ENCODE measurements around the gene VWA3A.
"Not testable (repeated sequence)": the region's sequence is repeated elsewhere in the genome, so short reads cannot be mapped to it uniquely, and the experiment has no call there.

VWA3A gene

DNA sequence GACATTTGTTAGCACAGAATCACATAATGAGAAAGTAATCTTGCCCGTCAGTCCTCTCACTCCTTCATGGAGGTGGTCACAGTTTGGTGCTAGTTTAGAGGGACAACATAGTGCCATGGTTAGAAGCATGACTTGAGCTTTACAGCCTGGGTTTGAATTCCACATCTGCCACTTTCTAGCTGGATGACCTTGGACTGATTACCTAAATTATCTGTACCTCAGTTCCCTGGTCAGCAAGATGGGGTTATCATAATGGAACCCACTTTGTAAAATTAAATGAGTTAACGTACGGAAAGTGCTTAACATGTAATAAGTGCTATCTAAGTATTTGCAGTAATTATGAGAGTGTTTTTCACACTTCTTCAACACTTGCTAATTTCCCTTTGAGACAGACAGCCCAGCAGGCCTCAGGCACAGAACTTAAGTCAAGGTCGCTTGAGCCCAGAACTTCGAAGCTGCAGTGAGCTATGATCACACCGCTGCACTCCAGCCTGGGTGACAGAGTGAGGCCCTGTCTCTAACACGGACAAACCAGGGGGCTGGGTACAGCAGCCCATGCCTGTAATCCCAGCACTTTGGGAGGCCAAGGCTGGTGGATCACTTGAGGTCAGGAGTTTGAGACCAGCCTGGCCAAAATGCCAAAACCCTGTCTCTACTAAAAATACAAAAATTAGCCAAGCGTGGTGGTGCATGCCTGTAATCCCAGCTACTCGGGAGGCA lies 7.1 kb downstream of the VWA3A start:
- no peaks in the 10 kb centered on the region for H3K9me3 Mint-ChIP-seq
- no peaks in the 10 kb centered on the region for H3K36me3 Mint-ChIP-seq (ENCODE audit: low read depth)
- no peak for DNase-seq (ENCODE audit: low spot score)
- H3K27me3 Mint-ChIP-seq (ENCODE audit: low read depth), result peaks cover 30% of the 10 kb centered on the region
- no peak overlapping the region for H3K4me3 Mint-ChIP-seq
- peaks cover 2% of the 10 kb centered on the region for H3K4me1 Mint-ChIP-seq (ENCODE audit: low read depth)
- no peak overlapping the region for H3K27ac Mint-ChIP-seq

DNA sequence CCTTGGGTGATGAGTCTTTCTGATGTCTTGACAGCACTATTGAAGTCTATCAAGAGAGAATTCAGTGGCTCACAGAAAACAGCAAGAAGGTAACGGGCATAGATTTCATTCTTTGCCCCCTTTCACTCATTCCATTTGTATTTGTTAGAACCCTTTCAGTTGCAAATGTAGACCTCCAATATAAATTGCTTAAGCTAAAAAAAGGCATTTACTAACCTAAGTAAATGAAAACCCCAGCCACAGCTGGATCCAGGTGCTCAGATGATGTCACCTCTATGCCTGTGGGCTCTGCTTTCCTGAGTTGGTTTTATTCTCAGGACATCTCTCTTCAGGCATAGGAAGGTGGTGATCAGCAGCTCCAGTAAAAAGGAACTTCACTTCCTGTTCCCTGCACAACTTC lies 11.1 kb downstream of the VWA3A start:
- no peak overlapping the region for H3K27ac Mint-ChIP-seq
- H3K4me1 Mint-ChIP-seq (ENCODE audit: low read depth), result peaks cover 2% of the 10 kb centered on the region
- peaks cover 18% of the 10 kb centered on the region for H3K27me3 Mint-ChIP-seq (ENCODE audit: low read depth)
- H3K9me3 Mint-ChIP-seq, result no peaks in the 10 kb centered on the region
- no peaks in the 10 kb centered on the region for H3K36me3 Mint-ChIP-seq (ENCODE audit: low read depth)
- DNase-seq (ENCODE audit: low spot score), result no peak
- no peak overlapping the region for H3K4me3 Mint-ChIP-seq

DNA sequence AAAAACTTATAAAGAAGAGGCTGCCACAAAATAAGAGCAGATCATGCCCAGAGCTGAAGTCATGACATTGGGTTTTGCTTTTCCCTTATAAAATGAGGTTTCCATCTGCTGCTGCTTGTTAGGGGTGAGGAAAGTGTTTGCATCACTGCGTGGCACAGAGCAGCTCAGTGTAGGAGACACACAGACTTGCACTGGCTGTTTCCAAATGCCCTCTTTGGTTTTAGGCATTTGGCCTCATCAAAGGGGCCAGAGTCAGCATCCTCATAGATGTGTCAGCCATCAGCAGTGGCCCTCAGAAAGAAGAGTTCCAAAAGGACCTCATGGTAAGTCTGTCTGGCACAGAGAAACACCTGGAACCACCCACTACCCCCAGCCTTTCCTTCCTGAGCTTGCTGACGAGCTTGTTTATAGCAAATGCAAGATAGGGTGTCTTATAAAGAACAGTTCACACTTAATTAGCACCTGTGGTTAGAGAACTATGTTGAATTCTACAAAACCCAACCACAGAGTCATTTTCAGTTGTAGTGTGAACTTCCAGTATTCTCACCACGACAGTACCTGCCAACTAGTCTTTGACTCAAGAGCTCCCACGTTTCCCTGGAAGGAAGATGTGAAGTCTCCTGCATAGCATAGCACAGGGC lies 17.0 kb downstream of the VWA3A start:
- Mint-ChIP-seq H3K36me3 (ENCODE audit: low read depth) (no peaks in the 10 kb centered on the region), H3K4me1 (ENCODE audit: low read depth) (peaks cover 3% of the 10 kb centered on the region), H3K27me3 (ENCODE audit: low read depth) (peaks cover 24% of the 10 kb centered on the region), H3K4me3 (no peak overlapping the region), H3K9me3 (no peaks in the 10 kb centered on the region), H3K27ac (no peak overlapping the region)
- no peak for DNase-seq (ENCODE audit: low spot score)

DNA sequence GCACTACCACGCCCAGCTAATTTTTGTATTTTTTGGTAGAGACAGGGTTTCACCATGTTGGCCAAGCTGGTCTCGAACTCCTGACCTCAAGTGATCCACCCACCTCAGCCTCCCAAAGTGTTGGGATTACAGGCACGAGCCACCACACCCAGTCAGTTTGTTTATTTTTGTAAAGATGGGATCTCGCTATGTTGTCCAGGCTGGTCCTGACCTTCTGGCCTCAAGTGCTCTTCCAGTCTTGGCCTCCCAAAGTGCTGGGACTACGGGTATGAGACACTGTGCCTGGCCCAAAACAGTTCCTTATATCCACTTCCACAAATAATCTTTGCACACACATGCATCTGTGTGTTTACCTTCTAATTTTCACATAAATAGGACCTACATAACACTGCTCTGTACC lies 19.3 kb downstream of the VWA3A start:
- H3K4me1 Mint-ChIP-seq (ENCODE audit: low read depth); H3K27ac Mint-ChIP-seq; H3K9me3 Mint-ChIP-seq; H3K4me3 Mint-ChIP-seq; H3K36me3 Mint-ChIP-seq (ENCODE audit: low read depth); DNase-seq (ENCODE audit: low spot score): not testable (repeated sequence)
- H3K27me3 Mint-ChIP-seq (ENCODE audit: low read depth), result peaks cover 20% of the 10 kb centered on the region

DNA sequence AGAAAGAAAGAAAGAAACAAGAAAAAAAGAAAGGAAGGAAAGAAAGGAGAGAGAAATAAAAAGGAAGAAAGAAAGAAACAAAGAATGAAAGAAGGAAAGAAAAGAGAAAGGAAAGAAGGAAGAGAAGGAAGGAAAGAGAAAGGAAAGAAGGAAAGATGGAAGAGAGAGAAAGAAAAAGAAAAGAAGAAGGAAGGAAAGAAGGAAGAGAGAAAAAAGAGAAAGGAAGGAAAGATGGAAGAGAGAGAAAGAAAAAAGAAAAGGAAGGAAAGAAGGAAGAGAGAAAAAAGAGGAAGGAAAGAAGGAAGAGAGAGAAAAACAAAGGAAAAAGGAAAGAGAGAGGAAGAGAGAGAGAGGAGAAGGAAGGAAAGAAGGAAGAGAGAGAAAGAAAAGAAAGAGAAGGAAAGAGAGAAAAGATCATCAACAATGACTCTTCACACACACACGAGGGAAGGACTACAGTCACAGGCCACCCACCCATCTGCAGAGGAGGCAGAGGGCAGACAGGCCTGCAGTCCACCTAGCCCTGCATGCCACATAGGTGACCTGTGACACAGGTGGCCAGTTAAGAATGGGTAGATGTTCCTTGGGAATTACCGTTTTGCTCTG lies 23.9 kb downstream of the VWA3A start:
- Mint-ChIP-seq H3K36me3 (ENCODE audit: low read depth) (no peaks in the 10 kb centered on the region), H3K4me3 (no peak overlapping the region), H3K27me3 (ENCODE audit: low read depth) (peaks cover 8% of the 10 kb centered on the region), H3K27ac (no peak overlapping the region), H3K4me1 (ENCODE audit: low read depth) (no peaks in the 10 kb centered on the region), H3K9me3 (no peaks in the 10 kb centered on the region)
- no peak for DNase-seq (ENCODE audit: low spot score)

DNA sequence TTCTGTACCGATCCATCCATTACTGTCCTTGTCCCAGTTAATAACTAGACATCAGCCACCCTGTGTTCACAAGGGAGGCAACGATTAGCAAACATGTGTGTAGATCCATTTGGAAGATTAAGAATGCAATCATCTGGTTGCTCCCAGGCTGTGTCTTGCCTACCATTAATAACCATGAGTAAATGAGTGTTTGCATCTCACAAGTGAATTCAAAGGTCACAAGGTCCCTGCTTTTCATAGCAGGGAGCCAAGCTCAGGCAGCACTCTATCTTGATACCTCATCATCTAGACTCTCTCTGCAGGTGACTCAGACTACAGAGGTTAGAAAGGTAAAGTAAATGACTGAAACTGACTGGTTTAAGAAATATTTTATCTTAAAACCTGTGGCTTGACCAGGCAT lies 25.3 kb downstream of the VWA3A start:
- no peak overlapping the region for H3K27ac Mint-ChIP-seq
- H3K27me3 Mint-ChIP-seq (ENCODE audit: low read depth), result peaks cover 4% of the 10 kb centered on the region

DNA sequence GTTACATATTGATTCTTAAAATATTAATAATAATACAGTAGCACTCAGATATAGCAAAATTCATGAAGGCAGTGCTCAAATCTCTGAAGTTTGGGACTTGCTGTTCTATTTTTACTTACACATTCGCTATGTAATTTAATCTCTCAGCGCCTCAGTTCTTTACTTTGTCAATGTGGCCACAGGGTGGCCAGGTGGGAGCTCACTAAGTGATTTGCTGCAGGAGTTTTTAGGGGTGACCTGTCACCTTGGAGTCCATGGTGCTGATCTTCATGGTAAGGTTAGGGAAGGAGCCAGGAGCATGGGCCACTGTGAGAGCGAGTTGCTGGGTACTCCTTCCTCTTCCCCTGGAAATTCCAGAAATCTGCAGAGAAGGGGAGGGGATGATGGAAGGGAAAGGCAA lies 28.1 kb downstream of the VWA3A start:
- H3K36me3 Mint-ChIP-seq (ENCODE audit: low read depth), result no peaks in the 10 kb centered on the region
- H3K27ac Mint-ChIP-seq, result no peak overlapping the region
- no peak for DNase-seq (ENCODE audit: low spot score)
- H3K4me3 Mint-ChIP-seq, result no peak overlapping the region
- no peaks in the 10 kb centered on the region for H3K4me1 Mint-ChIP-seq (ENCODE audit: low read depth)
- peaks cover 4% of the 10 kb centered on the region for H3K27me3 Mint-ChIP-seq (ENCODE audit: low read depth)
- no peaks in the 10 kb centered on the region for H3K9me3 Mint-ChIP-seq

More for the DNA sequence above, 25.3 kb downstream of the VWA3A start:
- Mint-ChIP-seq H3K36me3 (ENCODE audit: low read depth) (no peaks in the 10 kb centered on the region), H3K4me1 (ENCODE audit: low read depth) (no peaks in the 10 kb centered on the region), H3K9me3 (no peaks in the 10 kb centered on the region), H3K4me3 (no peak overlapping the region)
- DNase-seq (ENCODE audit: low spot score), result no peak

DNA sequence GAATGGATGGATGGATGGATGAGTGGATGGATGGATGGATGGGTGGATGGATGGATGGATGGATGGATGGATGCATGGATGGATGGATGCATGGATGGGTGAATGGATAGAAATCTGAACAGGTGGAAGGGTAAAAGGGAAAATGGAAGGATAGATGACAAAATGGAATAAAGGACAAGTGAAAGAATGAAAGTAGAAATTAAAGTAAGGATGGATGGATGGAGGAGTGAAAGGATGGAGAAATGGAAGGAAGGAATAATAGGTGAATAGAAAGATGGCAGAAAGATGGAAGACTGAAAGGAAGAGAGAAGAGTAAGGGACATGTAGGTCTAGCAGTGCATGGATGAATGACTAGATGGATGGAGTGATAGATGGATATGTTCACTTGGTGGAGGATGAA lies 29.9 kb downstream of the VWA3A start:
- no peak overlapping the region for H3K27ac Mint-ChIP-seq
- H3K36me3 Mint-ChIP-seq (ENCODE audit: low read depth), result no peaks in the 10 kb centered on the region
- no peak overlapping the region for H3K4me3 Mint-ChIP-seq
- H3K27me3 Mint-ChIP-seq (ENCODE audit: low read depth), result peaks cover 4% of the 10 kb centered on the region
- no peak for DNase-seq (ENCODE audit: low spot score)
- no peaks in the 10 kb centered on the region for H3K9me3 Mint-ChIP-seq
- no peaks in the 10 kb centered on the region for H3K4me1 Mint-ChIP-seq (ENCODE audit: low read depth)

DNA sequence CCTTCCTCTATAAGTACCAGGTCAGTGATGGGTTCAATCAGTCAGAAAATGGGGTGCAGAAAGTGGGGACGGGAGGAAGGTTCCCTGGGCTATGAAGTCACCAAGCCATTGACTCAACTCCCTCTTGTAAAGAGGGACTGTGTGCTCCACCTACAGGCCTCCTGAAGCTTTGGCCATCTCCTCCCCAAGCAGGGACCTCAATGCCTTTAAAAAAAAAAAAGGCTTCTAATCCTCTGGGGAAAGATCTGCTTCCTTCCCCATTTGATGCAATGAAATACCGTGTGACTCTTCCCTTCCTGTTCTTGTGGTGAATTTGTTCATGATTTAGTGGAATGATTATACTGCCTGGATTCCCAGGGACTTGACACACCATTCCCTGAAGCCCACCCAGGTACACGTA lies 30.8 kb downstream of the VWA3A start:
- Mint-ChIP-seq H3K4me1 (ENCODE audit: low read depth) (no peaks in the 10 kb centered on the region), H3K27ac (no peak overlapping the region), H3K27me3 (ENCODE audit: low read depth) (peaks cover 8% of the 10 kb centered on the region), H3K4me3 (no peak overlapping the region), H3K9me3 (no peaks in the 10 kb centered on the region), H3K36me3 (ENCODE audit: low read depth) (no peaks in the 10 kb centered on the region)
- DNase-seq (ENCODE audit: low spot score), result no peak

DNA sequence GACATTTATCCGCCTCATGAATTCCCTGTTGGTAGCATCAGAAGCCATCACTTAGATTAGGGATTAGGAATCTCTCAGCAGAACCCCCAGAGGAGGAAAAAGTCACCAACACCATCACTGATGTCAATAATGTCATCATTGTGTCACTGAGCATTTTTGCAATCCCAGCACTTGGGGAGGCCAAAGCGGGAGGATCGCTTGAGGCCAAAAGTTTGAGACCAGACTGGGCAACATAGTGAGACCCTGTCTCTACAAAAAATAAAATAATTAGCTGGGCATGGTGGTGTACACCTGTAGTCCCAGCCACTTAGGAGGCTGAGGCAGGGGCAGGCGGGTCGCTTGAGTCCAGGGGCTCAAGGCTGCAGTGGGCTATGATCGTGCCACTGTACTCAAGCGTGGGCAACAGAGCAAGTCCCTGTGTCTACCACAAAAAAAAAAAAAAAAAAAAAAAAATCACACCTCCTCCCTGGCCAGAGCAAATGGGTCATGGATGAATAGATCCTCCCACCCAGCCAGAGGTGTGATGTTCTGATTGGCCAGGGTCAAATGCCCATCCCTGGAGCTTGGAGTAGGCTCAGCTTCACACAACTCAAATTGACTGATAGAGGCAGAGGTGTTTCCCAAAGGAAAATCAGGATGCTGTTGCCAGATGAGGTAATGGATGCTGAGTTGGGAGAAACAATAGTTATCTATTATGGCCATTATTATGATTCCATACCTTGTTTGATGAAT lies 31.6 kb downstream of the VWA3A start:
- no peak overlapping the region for H3K4me3 Mint-ChIP-seq
- no peaks in the 10 kb centered on the region for H3K9me3 Mint-ChIP-seq
- H3K4me1 Mint-ChIP-seq (ENCODE audit: low read depth), result no peaks in the 10 kb centered on the region
- no peak for DNase-seq (ENCODE audit: low spot score)
- no peaks in the 10 kb centered on the region for H3K36me3 Mint-ChIP-seq (ENCODE audit: low read depth)
- H3K27ac Mint-ChIP-seq, result no peak overlapping the region
- peaks cover 8% of the 10 kb centered on the region for H3K27me3 Mint-ChIP-seq (ENCODE audit: low read depth)

DNA sequence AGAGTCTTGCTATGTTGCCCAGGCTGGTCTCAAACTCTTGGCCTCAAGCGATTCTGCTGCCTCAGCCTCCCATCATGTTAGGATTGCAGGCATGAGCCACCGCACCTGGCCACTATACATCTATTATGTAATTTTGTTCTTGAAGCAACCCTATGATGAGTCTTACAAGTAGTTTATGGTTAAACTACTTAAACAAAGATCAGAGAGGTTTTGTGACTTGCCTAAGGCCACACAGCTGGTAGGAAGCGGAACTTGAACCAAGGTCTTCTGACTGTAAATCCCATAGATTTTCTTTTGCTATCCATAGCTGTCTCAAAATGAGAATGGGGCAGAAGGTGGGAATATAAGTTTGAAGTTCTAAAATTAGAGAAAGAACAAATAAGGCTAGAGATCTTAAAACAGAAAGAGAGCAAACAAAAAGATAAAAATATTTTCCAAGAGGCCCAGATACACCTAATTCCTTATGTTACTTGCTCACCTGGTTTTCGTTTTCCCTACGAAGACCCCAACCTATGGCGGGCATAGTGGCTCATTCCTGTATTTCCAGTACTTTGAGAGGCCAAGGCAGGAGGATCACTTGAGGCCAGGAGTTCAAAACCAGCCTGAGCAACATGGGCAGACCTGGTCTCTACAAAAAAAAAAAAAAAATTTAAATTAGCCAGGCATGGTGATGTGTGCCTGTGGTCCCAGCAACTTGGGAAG lies 32.4 kb downstream of the VWA3A start:
- Mint-ChIP-seq H3K36me3 (ENCODE audit: low read depth) (no peaks in the 10 kb centered on the region), H3K27me3 (ENCODE audit: low read depth) (peaks cover 8% of the 10 kb centered on the region), H3K4me3 (no peak overlapping the region), H3K4me1 (ENCODE audit: low read depth) (no peaks in the 10 kb centered on the region), H3K27ac (no peak overlapping the region), H3K9me3 (no peaks in the 10 kb centered on the region)
- no peak for DNase-seq (ENCODE audit: low spot score)

DNA sequence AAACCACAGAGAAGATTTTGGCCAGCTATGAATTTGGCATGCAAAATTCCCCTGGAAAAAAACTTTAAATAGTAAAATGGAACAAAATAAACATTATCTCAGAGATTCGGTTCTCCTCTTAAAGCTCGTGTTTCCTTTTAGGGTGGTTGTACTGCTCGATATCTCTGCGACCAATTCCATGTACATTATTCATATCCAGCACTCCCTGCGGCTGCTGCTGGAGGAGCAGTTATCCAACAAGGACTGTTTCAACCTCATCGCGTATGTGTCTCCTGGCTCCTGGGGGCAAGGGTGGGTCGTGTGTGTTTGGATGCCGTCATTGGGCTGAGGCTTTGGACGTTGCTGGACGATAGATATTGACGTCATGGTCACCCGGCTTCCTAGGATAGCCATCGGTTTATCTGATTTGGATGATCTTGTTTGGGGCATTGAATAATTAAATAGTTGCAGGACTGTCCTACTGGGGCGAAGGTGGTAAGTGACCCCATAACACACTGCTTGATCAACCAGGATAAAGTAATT lies 33.8 kb downstream of the VWA3A start:
- no peaks in the 10 kb centered on the region for H3K4me1 Mint-ChIP-seq (ENCODE audit: low read depth)
- DNase-seq (ENCODE audit: low spot score), result no peak
- no peaks in the 10 kb centered on the region for H3K9me3 Mint-ChIP-seq
- no peak overlapping the region for H3K4me3 Mint-ChIP-seq
- peaks cover 4% of the 10 kb centered on the region for H3K27me3 Mint-ChIP-seq (ENCODE audit: low read depth)
- no peaks in the 10 kb centered on the region for H3K36me3 Mint-ChIP-seq (ENCODE audit: low read depth)
- H3K27ac Mint-ChIP-seq, result no peak overlapping the region

DNA sequence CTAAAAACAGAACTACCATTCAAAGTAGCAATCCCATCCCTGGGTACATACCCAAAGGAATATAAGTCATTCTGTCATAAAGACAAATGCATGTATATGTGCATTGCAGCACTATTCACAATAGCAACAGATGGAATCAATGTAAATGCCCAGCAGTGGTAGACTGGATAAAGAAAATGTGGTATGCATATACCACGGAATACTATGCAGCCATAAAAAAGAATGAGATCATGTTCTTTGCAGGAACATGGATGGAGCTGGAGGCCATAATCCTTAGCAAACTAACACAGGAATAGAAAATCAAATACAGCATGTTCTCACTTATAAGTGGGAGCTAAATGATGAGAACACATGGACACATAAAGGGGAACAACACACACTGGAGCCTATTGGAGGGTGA lies 36.2 kb downstream of the VWA3A start:
- H3K4me3 Mint-ChIP-seq; DNase-seq (ENCODE audit: low spot score); H3K27ac Mint-ChIP-seq; H3K4me1 Mint-ChIP-seq (ENCODE audit: low read depth); H3K27me3 Mint-ChIP-seq (ENCODE audit: low read depth); H3K9me3 Mint-ChIP-seq; H3K36me3 Mint-ChIP-seq (ENCODE audit: low read depth): not testable (repeated sequence)

Measured in T-helper 2 cell treated with Interferon-gamma antibody and Interleukin-4, amounts not matched to agents 5 μg/mL and 100 μg/mL, for 36 hours (primary cell).